HG03039 (cell line): ENCODE data around the gene C10orf95.
"Not testable (repeated sequence)": the region's sequence is repeated elsewhere in the genome, so short reads cannot be mapped to it uniquely, and the experiment has no call there.

Experiments used
- ATAC-seq: cut with Tn5 transposase; IDR thresholded peaks from one replicate; pipeline ENCODE4 v1.9.1; 2021; ENCODE audit warnings: mild to moderate bottlenecking, moderate library complexity; ENCODE audit not compliant: unreplicated experiment

The C10orf95 gene

GRCh38 chr10:102467318-102467717 lies 16.0 kb upstream of the C10orf95 start:
- ATAC-seq = no peak

- ATAC-seq = no peak
These were observed 14.1 kb upstream of the C10orf95 start for GRCh38 chr10:102465466-102465865.

- no peak for ATAC-seq
These were observed 12.6 kb upstream of the C10orf95 start for GRCh38 chr10:102463983-102464382.

GRCh38 chr10:102462512-102463054 lies 11.2 kb upstream of the C10orf95 start:
- ATAC-seq = no peak

GRCh38 chr10:102461187-102462054 lies 10.1 kb upstream of the C10orf95 start:
- ATAC-seq = peak; percentile 74

GRCh38 chr10:102460836-102461186 lies 9.5 kb upstream of the C10orf95 start:
- peak; percentile 12 for ATAC-seq

GRCh38 chr10:102458656-102459055 lies 7.3 kb upstream of the C10orf95 start:
- ATAC-seq = no peak

- ATAC-seq = no peak
These were observed 6.3 kb upstream of the C10orf95 start for GRCh38 chr10:102457591-102458150.

- no peak for ATAC-seq
These were observed 4.6 kb upstream of the C10orf95 start for GRCh38 chr10:102455893-102456471.

- ATAC-seq = not testable (repeated sequence)
These were observed 3.5 kb upstream of the C10orf95 start for GRCh38 chr10:102454662-102455487.

GRCh38 chr10:102453502-102453901 lies 2.2 kb upstream of the C10orf95 start:
- ATAC-seq = no peak

- no peak for ATAC-seq
These were observed 1.5 kb upstream of the C10orf95 start for GRCh38 chr10:102452672-102453340.

- peak; percentile 72 for ATAC-seq
These were observed 804 bp downstream of the C10orf95 start for GRCh38 chr10:102450374-102451104.

GRCh38 chr10:102450124-102450373 lies 1.3 kb downstream of the C10orf95 start:
- peak; percentile 7 for ATAC-seq

- no peak for ATAC-seq
These were observed 1.8 kb downstream of the C10orf95 start for GRCh38 chr10:102449321-102450123.

- ATAC-seq = no peak
These were observed 6.5 kb downstream of the C10orf95 start for GRCh38 chr10:102444851-102445250.

- ATAC-seq = no peak
These were observed 13.0 kb downstream of the C10orf95 start for GRCh38 chr10:102438374-102438773.

- no peak for ATAC-seq
These were observed 13.8 kb downstream of the C10orf95 start for GRCh38 chr10:102437515-102437914.

- ATAC-seq = no peak
These were observed 15.0 kb downstream of the C10orf95 start for GRCh38 chr10:102436312-102436711.
